Liver (tissue), 3 donors: ENCODE measurements around the gene MYH7B.

Experiments used
- FOXA1 ChIP-seq: IDR thresholded peaks from 2 replicates; pipeline ENCODE4 v1.6.1; 2016; ENCODE audit warnings: antibody characterized with exemption
- GABPA ChIP-seq, 2 donors: IDR thresholded peaks in 1 of 2; conservative IDR thresholded peaks in 1 of 2; 2 replicates each; pipeline ENCODE4 v1.6.1; 2016; ENCODE audit warnings: antibody characterized with exemption in 2 of 2, mild to moderate bottlenecking in 1 of 2, moderate library complexity in 1 of 2
- HNF4A ChIP-seq, 2 donors: conservative IDR thresholded peaks; 2 replicates each; pipeline ENCODE4 v1.6.1; 2016; ENCODE audit warnings: antibody characterized with exemption in 2 of 2, mild to moderate bottlenecking in 2 of 2
- RAD21 ChIP-seq, 2 donors: IDR thresholded peaks; 2 replicates each; pipeline ENCODE4 v1.6.1; 2016; ENCODE audit warnings: antibody characterized with exemption in 2 of 2, mild to moderate bottlenecking in 2 of 2
- RXRA ChIP-seq, 2 donors: IDR thresholded peaks; 2 replicates each; pipeline ENCODE4 v1.6.1; 2017 to 2018; ENCODE audit warnings: antibody characterized with exemption in 2 of 2, mild to moderate bottlenecking in 1 of 2
- TAF1 ChIP-seq: conservative IDR thresholded peaks from 2 replicates; pipeline ENCODE4 v1.6.1; 2016; ENCODE audit warnings: antibody characterized with exemption, mild to moderate bottlenecking
- YY1 ChIP-seq: IDR thresholded peaks from 2 replicates; pipeline ENCODE4 v1.6.1; 2016; ENCODE audit warnings: antibody characterized with exemption, mild to moderate bottlenecking
- TF ChIP-seq, protein P1 (sequence below): fragments of 150-350 bp; IDR thresholded peaks from 2 replicates; pipeline ENCODE4 v1.5.1; 2017; ENCODE audit warnings: improper control_type of control experiment, low read depth, low read length; ENCODE audit not compliant: missing input control
- TF ChIP-seq, protein P2 (sequence below): IDR thresholded peaks from 2 replicates; pipeline ENCODE4 v1.6.1; 2016; ENCODE audit warnings: antibody characterized with exemption
- TF ChIP-seq, protein P3 (sequence below): IDR thresholded peaks from 2 replicates; pipeline ENCODE4 v1.6.1; 2016; ENCODE audit warnings: antibody characterized with exemption, mild to moderate bottlenecking
- donor health status: healthy.
- donor health status: healthy.

DNA sequence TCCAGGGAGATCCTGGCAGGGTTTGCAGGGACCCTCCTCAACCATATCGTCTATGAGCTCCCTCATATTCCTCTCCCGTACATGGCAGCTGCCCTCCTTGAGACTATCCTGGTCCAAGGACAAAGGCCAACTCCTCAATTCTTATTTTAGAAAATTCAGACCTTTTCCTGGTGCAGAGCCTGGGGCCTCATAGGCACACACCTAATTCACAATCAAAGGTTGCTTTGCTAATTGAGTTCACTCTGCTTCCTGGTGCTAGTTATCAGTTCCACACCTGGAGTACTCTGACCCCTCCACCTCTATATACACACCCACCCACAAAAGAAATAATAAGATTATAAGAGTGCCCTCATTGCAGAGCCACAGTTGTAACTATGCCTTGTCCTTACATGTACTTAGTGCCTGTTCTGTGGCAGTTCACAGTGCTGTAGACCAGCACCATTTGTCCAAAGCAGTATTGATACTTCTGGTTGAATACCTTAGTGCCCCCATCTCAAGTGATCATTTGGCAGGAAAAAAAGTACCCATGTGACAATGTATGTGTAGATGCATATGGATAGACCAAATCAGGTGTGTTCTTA lies 38.8 kb upstream of the MYH7B start:
- no peak for TF ChIP-seq RAD21 (IDR thresholded peaks at IDR 0.05)
- TF ChIP-seq, protein P1, sequence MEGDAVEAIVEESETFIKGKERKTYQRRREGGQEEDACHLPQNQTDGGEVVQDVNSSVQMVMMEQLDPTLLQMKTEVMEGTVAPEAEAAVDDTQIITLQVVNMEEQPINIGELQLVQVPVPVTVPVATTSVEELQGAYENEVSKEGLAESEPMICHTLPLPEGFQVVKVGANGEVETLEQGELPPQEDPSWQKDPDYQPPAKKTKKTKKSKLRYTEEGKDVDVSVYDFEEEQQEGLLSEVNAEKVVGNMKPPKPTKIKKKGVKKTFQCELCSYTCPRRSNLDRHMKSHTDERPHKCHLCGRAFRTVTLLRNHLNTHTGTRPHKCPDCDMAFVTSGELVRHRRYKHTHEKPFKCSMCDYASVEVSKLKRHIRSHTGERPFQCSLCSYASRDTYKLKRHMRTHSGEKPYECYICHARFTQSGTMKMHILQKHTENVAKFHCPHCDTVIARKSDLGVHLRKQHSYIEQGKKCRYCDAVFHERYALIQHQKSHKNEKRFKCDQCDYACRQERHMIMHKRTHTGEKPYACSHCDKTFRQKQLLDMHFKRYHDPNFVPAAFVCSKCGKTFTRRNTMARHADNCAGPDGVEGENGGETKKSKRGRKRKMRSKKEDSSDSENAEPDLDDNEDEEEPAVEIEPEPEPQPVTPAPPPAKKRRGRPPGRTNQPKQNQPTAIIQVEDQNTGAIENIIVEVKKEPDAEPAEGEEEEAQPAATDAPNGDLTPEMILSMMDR = no peak
- no peak for TF ChIP-seq RXRA (IDR thresholded peaks at IDR 0.05)
- TF ChIP-seq TAF1 = no peak
- TF ChIP-seq FOXA1 = no peak
- TF ChIP-seq, protein P2, sequence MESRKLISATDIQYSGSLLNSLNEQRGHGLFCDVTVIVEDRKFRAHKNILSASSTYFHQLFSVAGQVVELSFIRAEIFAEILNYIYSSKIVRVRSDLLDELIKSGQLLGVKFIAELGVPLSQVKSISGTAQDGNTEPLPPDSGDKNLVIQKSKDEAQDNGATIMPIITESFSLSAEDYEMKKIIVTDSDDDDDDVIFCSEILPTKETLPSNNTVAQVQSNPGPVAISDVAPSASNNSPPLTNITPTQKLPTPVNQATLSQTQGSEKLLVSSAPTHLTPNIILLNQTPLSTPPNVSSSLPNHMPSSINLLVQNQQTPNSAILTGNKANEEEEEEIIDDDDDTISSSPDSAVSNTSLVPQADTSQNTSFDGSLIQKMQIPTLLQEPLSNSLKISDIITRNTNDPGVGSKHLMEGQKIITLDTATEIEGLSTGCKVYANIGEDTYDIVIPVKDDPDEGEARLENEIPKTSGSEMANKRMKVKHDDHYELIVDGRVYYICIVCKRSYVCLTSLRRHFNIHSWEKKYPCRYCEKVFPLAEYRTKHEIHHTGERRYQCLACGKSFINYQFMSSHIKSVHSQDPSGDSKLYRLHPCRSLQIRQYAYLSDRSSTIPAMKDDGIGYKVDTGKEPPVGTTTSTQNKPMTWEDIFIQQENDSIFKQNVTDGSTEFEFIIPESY = no peak
- TF ChIP-seq YY1 = no peak
- TF ChIP-seq GABPA (IDR thresholded peaks at IDR 0.05 in 1 of 2, conservative IDR thresholded peaks at IDR 0.05 in 1 of 2) = no peak
- TF ChIP-seq, protein P3, sequence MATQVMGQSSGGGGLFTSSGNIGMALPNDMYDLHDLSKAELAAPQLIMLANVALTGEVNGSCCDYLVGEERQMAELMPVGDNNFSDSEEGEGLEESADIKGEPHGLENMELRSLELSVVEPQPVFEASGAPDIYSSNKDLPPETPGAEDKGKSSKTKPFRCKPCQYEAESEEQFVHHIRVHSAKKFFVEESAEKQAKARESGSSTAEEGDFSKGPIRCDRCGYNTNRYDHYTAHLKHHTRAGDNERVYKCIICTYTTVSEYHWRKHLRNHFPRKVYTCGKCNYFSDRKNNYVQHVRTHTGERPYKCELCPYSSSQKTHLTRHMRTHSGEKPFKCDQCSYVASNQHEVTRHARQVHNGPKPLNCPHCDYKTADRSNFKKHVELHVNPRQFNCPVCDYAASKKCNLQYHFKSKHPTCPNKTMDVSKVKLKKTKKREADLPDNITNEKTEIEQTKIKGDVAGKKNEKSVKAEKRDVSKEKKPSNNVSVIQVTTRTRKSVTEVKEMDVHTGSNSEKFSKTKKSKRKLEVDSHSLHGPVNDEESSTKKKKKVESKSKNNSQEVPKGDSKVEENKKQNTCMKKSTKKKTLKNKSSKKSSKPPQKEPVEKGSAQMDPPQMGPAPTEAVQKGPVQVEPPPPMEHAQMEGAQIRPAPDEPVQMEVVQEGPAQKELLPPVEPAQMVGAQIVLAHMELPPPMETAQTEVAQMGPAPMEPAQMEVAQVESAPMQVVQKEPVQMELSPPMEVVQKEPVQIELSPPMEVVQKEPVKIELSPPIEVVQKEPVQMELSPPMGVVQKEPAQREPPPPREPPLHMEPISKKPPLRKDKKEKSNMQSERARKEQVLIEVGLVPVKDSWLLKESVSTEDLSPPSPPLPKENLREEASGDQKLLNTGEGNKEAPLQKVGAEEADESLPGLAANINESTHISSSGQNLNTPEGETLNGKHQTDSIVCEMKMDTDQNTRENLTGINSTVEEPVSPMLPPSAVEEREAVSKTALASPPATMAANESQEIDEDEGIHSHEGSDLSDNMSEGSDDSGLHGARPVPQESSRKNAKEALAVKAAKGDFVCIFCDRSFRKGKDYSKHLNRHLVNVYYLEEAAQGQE = no peak
- TF ChIP-seq HNF4A (conservative IDR thresholded peaks at IDR 0.05) = no peak
